ENCODE data around the gene ADPGK. TPM values are rescaled to one million over a fixed set of nuclear protein-coding genes. Genes with fewer than 3 reads are reported as not detected.

The ADPGK gene
- total RNA-seq, 1 donor: 57.9 TPM

GRCh38 chr15:72737061-72737460 lies 46.5 kb downstream of the ADPGK start:
- H4K20me1 ChIP-seq (ENCODE audit: insufficient read depth, low read length): no peaks in the 10 kb centered on the region
- H3K79me2 ChIP-seq (ENCODE audit: insufficient read depth, low read length): no peaks in the 10 kb centered on the region
- no peaks in the 10 kb centered on the region for H3K27me3 ChIP-seq (ENCODE audit: insufficient read depth, low read length)
- TF ChIP-seq CTCF (IDR thresholded peaks at IDR 0.05; ENCODE audit: extremely low read depth, low read depth, low read length): no peak
- no peak overlapping the region for H2AFZ ChIP-seq (ENCODE audit: low read length)
- no peaks in the 10 kb centered on the region for H3K4me1 ChIP-seq (ENCODE audit: insufficient read depth, low read length)
- H3K27ac ChIP-seq (ENCODE audit: low read depth, low read length): no peak overlapping the region
- no peak overlapping the region for H3K4me2 ChIP-seq (ENCODE audit: insufficient read depth, low read length)
- peaks cover 45% of the 10 kb centered on the region for H3K36me3 ChIP-seq (ENCODE audit: insufficient read depth, low read length)
- no peak for DNase-seq (ENCODE audit: insufficient read length, low spot score, missing footprints)
- no peak overlapping the region for H3K4me3 ChIP-seq (ENCODE audit: insufficient read depth, low read length)
- no peaks in the 10 kb centered on the region for H3K9me3 ChIP-seq (ENCODE audit: low read depth, low read length)

GRCh38 chr15:72735111-72735510 lies 48.4 kb downstream of the ADPGK start:
- TF ChIP-seq CTCF (IDR thresholded peaks at IDR 0.05; ENCODE audit: extremely low read depth, low read depth, low read length): no peak
- no peak overlapping the region for H2AFZ ChIP-seq (ENCODE audit: low read length)
- H3K27ac ChIP-seq (ENCODE audit: low read depth, low read length): no peak overlapping the region
- no peaks in the 10 kb centered on the region for H3K79me2 ChIP-seq (ENCODE audit: insufficient read depth, low read length)
- H4K20me1 ChIP-seq (ENCODE audit: insufficient read depth, low read length): no peaks in the 10 kb centered on the region
- no peak overlapping the region for H3K4me2 ChIP-seq (ENCODE audit: insufficient read depth, low read length)
- no peaks in the 10 kb centered on the region for H3K4me1 ChIP-seq (ENCODE audit: insufficient read depth, low read length)
- peaks cover 47% of the 10 kb centered on the region for H3K36me3 ChIP-seq (ENCODE audit: insufficient read depth, low read length)
- no peak for DNase-seq (ENCODE audit: insufficient read length, low spot score, missing footprints)
- no peaks in the 10 kb centered on the region for H3K27me3 ChIP-seq (ENCODE audit: insufficient read depth, low read length)
- H3K4me3 ChIP-seq (ENCODE audit: insufficient read depth, low read length): no peak overlapping the region
- no peaks in the 10 kb centered on the region for H3K9me3 ChIP-seq (ENCODE audit: low read depth, low read length)

- no peaks in the 10 kb centered on the region for H3K4me1 ChIP-seq (ENCODE audit: insufficient read depth, low read length)
- no peaks in the 10 kb centered on the region for H4K20me1 ChIP-seq (ENCODE audit: insufficient read depth, low read length)
- no peak overlapping the region for H2AFZ ChIP-seq (ENCODE audit: low read length)
- no peaks in the 10 kb centered on the region for H3K9me3 ChIP-seq (ENCODE audit: low read depth, low read length)
- DNase-seq (ENCODE audit: insufficient read length, low spot score, missing footprints): no peak
- no peak overlapping the region for H3K4me3 ChIP-seq (ENCODE audit: insufficient read depth, low read length)
- peaks cover 44% of the 10 kb centered on the region for H3K36me3 ChIP-seq (ENCODE audit: insufficient read depth, low read length)
- TF ChIP-seq CTCF (IDR thresholded peaks at IDR 0.05; ENCODE audit: extremely low read depth, low read depth, low read length): no peak
- H3K79me2 ChIP-seq (ENCODE audit: insufficient read depth, low read length): no peaks in the 10 kb centered on the region
- H3K27ac ChIP-seq (ENCODE audit: low read depth, low read length): no peak overlapping the region
- H3K4me2 ChIP-seq (ENCODE audit: insufficient read depth, low read length): no peak overlapping the region
- no peaks in the 10 kb centered on the region for H3K27me3 ChIP-seq (ENCODE audit: insufficient read depth, low read length)
These were observed 49.4 kb downstream of the ADPGK start for GRCh38 chr15:72733941-72734738.

GRCh38 chr15:72732516-72732915 lies 51.0 kb downstream of the ADPGK start:
- Histone ChIP-seq H3K9me3 (ENCODE audit: low read depth, low read length) (no peaks in the 10 kb centered on the region), H3K27me3 (ENCODE audit: insufficient read depth, low read length) (no peaks in the 10 kb centered on the region), H3K4me3 (ENCODE audit: insufficient read depth, low read length) (no peak overlapping the region), H3K79me2 (ENCODE audit: insufficient read depth, low read length) (no peaks in the 10 kb centered on the region), H3K27ac (ENCODE audit: low read depth, low read length) (no peak overlapping the region), H3K36me3 (ENCODE audit: insufficient read depth, low read length) (peaks cover 28% of the 10 kb centered on the region), H3K4me2 (ENCODE audit: insufficient read depth, low read length) (no peak overlapping the region), H3K4me1 (ENCODE audit: insufficient read depth, low read length) (no peaks in the 10 kb centered on the region), H4K20me1 (ENCODE audit: insufficient read depth, low read length) (no peaks in the 10 kb centered on the region), H2AFZ (ENCODE audit: low read length) (no peak overlapping the region)
- no peak for DNase-seq (ENCODE audit: insufficient read length, low spot score, missing footprints)
- TF ChIP-seq CTCF (IDR thresholded peaks at IDR 0.05; ENCODE audit: extremely low read depth, low read depth, low read length): peak; percentile 21
